Activated naive CD4-positive, alpha-beta T cell treated with anti-CD3 and anti-CD28 coated beads for 36 hours (primary cell): Measurements from ENCODE around the gene CHRNA1. TPM values are rescaled to one million over a fixed set of nuclear protein-coding genes. Genes with fewer than 3 reads are reported as not detected.
"Not testable (repeated sequence)": the region's sequence is repeated elsewhere in the genome, so short reads cannot be mapped to it uniquely, and the experiment has no call there.

Experiments used
- CTCF ChIA-PET: fragments of 350-600 bp; sonication (Branson Sonifier 250); formaldehyde crosslinking; loops from one replicate; lab custom pipeline; 2021; ENCODE audit warnings: antibody characterized with exemption; lab: Charles Lee
- DNase-seq: peaks from one replicate; pipeline ENCODE4 v3.0.0-alpha.2; 2020
- H3K27ac Mint-ChIP-seq: one replicate; pipeline ENCODE4 v1.8.0; 2021; ENCODE audit warnings: mild to moderate bottlenecking, mixed read lengths
- H3K27me3 Mint-ChIP-seq: one replicate; pipeline ENCODE4 v1.8.0; 2021; ENCODE audit warnings: low read depth, mixed read lengths
- H3K36me3 Mint-ChIP-seq: one replicate; pipeline ENCODE4 v1.8.0; 2021; ENCODE audit warnings: low read depth, mixed read lengths
- H3K4me1 Mint-ChIP-seq: one replicate; pipeline ENCODE4 v1.8.0; 2021; ENCODE audit warnings: low read depth, mixed read lengths
- H3K4me3 Mint-ChIP-seq: one replicate; pipeline ENCODE4 v1.8.0; 2021; ENCODE audit warnings: mild to moderate bottlenecking, moderate library complexity, mixed read lengths
- H3K9me3 Mint-ChIP-seq: one replicate; pipeline ENCODE4 v1.8.0; 2021; ENCODE audit warnings: mixed read lengths
- intact Hi-C: fragments of 100-400 bp; cut with micrococcal nuclease; formaldehyde crosslinking; loops from one replicate; pipeline ENCODE4 v1.15.1; 2023
- total RNA-seq, 2 experiments: library from RNA; stranded (reverse); gene quantifications; one replicate each; pipeline ENCODE4 v1.2.3, GENCODE V29; 2021

The CHRNA1 gene
- total RNA-seq, 2 experiments from 2014 or later, result not detected

- H3K4me1 Mint-ChIP-seq, H3K27ac Mint-ChIP-seq, H3K4me3 Mint-ChIP-seq, intact Hi-C loops, H3K27me3 Mint-ChIP-seq, DNase-seq, H3K9me3 Mint-ChIP-seq, H3K36me3 Mint-ChIP-seq: not testable (repeated sequence)
- CTCF ChIA-PET, result interaction anchor here (0.8 to 1.7 kb wide), 6 partner anchors 10 to 246 kb away, joined by 3 to 9 read pairs (median 3); no protein-coding TSS in a partner anchor
Measured at GRCh38 chr2:174709416-174710004, 54.8 kb downstream of the CHRNA1 start.

DNA sequence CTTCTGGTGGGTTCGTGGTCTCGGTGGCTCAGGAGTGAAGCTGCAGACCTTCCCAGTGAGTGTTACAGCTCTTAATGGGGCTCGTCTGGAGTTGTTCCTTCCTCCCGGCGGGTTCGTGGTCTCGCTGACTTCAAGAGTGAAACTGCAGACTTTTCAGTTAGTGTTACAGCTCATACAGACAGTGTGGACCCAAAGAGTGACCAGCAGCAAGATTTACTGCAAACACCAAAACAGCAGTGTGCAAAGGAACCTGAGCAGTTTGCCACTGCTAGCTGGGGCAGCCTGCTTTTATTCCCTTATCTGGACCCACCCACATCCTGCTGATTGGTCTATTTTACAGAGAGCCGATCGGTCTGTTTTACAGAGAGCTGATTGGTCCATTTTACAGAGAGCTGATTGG lies 55.6 kb downstream of the CHRNA1 start:
- Mint-ChIP-seq H3K4me1 (no peaks in the 10 kb centered on the region), H3K27me3 (no peaks in the 10 kb centered on the region), H3K4me3 (no peak overlapping the region), H3K9me3 (no peaks in the 10 kb centered on the region), H3K36me3 (no peaks in the 10 kb centered on the region), H3K27ac (no peak overlapping the region)
- no peak for DNase-seq
- intact Hi-C loops, result no loop called here
- CTCF ChIA-PET, result interaction anchor here (0.6 to 1.7 kb wide), 7 partner anchors 10 to 245 kb away, joined by 3 to 9 read pairs (median 3); no protein-coding TSS in a partner anchor

DNA sequence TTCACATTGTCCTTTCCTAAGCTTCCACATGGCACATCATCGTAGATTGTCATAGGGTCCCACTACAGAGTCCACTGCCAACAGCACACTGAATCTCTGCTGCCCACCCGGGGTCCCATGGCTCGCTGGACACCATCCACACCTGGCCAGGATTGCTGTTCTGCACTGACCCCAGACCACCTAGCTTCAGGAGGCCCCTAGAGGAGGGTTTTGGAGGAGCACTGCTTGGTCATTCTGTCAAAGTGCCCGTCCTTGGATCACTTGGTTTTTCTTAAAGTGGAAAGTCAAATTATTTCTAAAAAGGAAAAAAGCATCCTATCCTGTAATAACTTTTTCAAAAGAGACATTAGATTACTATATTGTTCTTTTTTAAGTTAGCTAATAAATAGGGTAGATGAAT lies 59.0 kb downstream of the CHRNA1 start:
- no peak for DNase-seq
- intact Hi-C loops, result no loop called here
- CTCF ChIA-PET, result interaction anchor here (0.6 to 12.2 kb wide), 4 partner anchors 8 to 20 kb away, joined by 3 to 139 read pairs (median 5); no protein-coding TSS in a partner anchor

GRCh38 chr2:174704642-174705041 lies 59.6 kb downstream of the CHRNA1 start:
- H3K4me3 Mint-ChIP-seq, result no peak overlapping the region
- H3K36me3 Mint-ChIP-seq, result no peaks in the 10 kb centered on the region
- H3K4me1 Mint-ChIP-seq, result no peaks in the 10 kb centered on the region
- CTCF ChIA-PET, result interaction anchor here (1.1 to 12.2 kb wide), 2 partner anchors 9 to 19 kb away, joined by 5 to 139 read pairs; no protein-coding TSS in a partner anchor
- no peaks in the 10 kb centered on the region for H3K27me3 Mint-ChIP-seq
- intact Hi-C loops, result no loop called here
- no peaks in the 10 kb centered on the region for H3K9me3 Mint-ChIP-seq
- DNase-seq, result no peak
- no peak overlapping the region for H3K27ac Mint-ChIP-seq

More for the DNA sequence above, 59.0 kb downstream of the CHRNA1 start:
- Mint-ChIP-seq H3K4me3 (no peak overlapping the region), H3K9me3 (no peaks in the 10 kb centered on the region), H3K27me3 (no peaks in the 10 kb centered on the region), H3K36me3 (no peaks in the 10 kb centered on the region), H3K4me1 (no peaks in the 10 kb centered on the region), H3K27ac (no peak overlapping the region)

DNA sequence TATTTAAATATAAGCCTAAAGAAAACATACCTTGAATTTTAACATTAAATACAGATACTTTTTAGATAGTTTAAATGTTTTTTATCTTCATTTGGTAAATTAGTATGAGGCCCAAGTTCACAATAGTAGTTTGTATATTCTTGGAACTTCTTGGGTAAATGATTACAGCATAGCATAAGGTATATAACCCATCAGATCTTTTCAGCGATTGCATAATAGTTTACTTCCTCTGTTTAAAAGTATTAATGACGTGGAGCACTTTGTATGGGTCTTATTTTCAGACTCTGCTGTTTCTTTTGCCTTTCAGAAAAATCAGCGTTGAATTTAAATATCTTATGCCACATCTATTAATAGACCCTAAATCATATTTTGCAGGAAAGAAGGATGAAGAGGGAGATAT lies 60.2 kb downstream of the CHRNA1 start:
- DNase-seq, result no peak
- intact Hi-C loops, result no loop called here

DNA sequence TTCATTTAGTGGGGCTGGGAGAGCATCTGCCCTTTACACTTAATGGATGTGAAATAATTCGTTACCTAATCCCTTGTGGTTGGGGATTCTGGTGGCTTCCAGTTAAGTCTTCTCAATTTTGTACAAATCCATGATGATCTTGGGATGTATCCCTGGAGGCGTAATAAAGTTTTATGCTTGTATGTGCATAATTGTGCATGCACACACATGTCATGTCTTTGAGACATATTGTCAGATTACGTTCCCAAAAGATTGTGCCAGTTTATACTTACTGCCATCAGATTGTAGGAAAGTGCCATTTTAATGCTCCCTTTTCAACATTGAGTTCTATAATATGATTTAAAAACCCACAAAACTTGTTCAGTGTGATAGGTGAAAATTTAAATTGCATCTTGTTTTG lies 60.8 kb downstream of the CHRNA1 start:
- H3K27me3 Mint-ChIP-seq, result no peaks in the 10 kb centered on the region
- H3K4me3 Mint-ChIP-seq, result no peak overlapping the region
- no peaks in the 10 kb centered on the region for H3K4me1 Mint-ChIP-seq
- CTCF ChIA-PET, result interaction anchor here (12.2 kb wide), 1 partner anchor 18 kb away, joined by 139 read pairs; no protein-coding TSS in a partner anchor
- no peak overlapping the region for H3K27ac Mint-ChIP-seq
- H3K9me3 Mint-ChIP-seq, result no peaks in the 10 kb centered on the region
- H3K36me3 Mint-ChIP-seq, result no peaks in the 10 kb centered on the region
- no peak for DNase-seq
- intact Hi-C loops, result no loop called here

More for the DNA sequence above, 60.2 kb downstream of the CHRNA1 start:
- CTCF ChIA-PET, result interaction anchor here (12.2 kb wide), 1 partner anchor 18 kb away, joined by 139 read pairs; no protein-coding TSS in a partner anchor
- no peaks in the 10 kb centered on the region for H3K27me3 Mint-ChIP-seq
- H3K27ac Mint-ChIP-seq, result no peak overlapping the region
- H3K4me1 Mint-ChIP-seq, result no peaks in the 10 kb centered on the region
- H3K4me3 Mint-ChIP-seq, result no peak overlapping the region
- H3K36me3 Mint-ChIP-seq, result no peaks in the 10 kb centered on the region
- no peaks in the 10 kb centered on the region for H3K9me3 Mint-ChIP-seq

DNA sequence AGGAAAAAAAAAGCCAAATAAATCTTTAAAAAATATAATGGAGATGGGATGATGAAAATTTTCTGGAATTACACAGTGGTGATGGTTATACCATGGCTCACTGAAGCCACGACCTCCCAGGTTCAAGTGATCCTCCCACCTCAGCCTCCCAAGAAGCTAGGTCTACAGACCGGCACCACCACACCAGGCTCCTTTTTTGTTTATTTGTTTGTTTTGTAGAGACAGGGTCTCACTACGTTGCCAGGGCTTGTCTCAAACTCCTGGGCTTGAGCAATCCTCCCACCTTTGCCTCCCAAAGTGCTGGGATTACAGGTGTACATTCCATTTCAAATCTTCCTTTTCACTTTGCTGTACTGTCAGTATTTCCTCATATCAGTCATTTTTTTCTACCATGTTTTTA lies 61.7 kb downstream of the CHRNA1 start:
- no peak overlapping the region for H3K4me3 Mint-ChIP-seq
- H3K36me3 Mint-ChIP-seq, result no peaks in the 10 kb centered on the region
- no peaks in the 10 kb centered on the region for H3K27me3 Mint-ChIP-seq
- no peaks in the 10 kb centered on the region for H3K9me3 Mint-ChIP-seq
- H3K4me1 Mint-ChIP-seq, result no peaks in the 10 kb centered on the region
- no peak overlapping the region for H3K27ac Mint-ChIP-seq
- no peak for DNase-seq
- intact Hi-C loops, result no loop called here
- CTCF ChIA-PET, result interaction anchor here (1.1 to 12.2 kb wide), 2 partner anchors 17 to 28 kb away, joined by 5 to 139 read pairs; no protein-coding TSS in a partner anchor

DNA sequence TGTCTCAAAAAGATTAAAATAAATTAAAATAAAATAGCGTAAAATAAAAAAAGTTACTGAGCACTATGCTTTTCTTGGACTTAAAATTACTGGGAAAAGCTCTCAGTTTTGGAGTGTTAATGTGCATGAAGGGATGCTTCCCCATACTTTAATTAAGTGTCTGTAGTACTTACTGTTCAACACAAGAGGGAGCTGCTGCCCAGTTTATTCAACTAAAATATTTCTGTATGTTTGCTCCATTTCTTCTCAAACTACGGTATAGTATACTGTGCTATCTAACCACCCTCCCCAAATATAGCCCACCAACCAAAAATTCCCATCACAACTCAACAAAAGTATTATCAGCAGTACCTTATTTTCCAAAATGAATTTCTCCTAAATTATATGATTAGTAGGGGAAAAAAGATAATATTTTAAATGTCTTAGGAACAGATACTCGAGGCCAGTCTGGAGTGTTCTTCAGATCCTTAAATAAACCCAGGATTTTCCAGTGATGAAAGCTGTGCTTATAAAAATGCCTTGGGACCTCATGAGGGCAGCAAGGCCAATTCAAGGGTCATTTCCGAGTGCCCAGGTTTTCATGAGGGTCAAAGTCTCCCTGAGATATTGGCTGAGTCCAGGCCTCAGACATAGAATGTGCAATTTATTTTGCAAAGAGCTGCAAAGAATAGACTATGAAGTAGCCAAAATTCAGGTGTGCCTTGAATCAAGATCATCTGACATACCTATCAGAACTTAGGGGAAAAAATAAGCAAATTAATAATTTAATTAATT lies 64.1 kb downstream of the CHRNA1 start:
- peak; percentile 48 for DNase-seq
- CTCF ChIA-PET, result interaction anchor here (0.5 to 12.2 kb wide), 34 partner anchors 8 to 1344 kb away, joined by 3 to 139 read pairs (median 4); no protein-coding TSS in a partner anchor
- Mint-ChIP-seq H3K4me1 (no peaks in the 10 kb centered on the region), H3K9me3 (no peaks in the 10 kb centered on the region), H3K27me3 (no peaks in the 10 kb centered on the region), H3K4me3 (no peak overlapping the region), H3K27ac (no peak overlapping the region), H3K36me3 (no peaks in the 10 kb centered on the region)
- intact Hi-C loops, result loop anchor here (1.0 to 5.0 kb wide), 9 partner anchors 16 to 1397 kb away; partner anchors contain the start of gene CHN1

Other genes starting within 250 kb of the CHRNA1 start
- 100 to 1,000 TPM; 167 TPM for gene WIPF1, start 166.7 kb downstream of the CHRNA1 start, total RNA-seq
- 1 to 10 TPM; 2.1 to 3.3 TPM for gene CHN1, start 240.9 kb upstream of the CHRNA1 start, total RNA-seq